Activated B cell treated with CpG ODN at 0.5 μM for 24 hours (primary cell): ENCODE measurements around the gene AHCYL2. TPM values are rescaled to one million over a fixed set of nuclear protein-coding genes. Genes with fewer than 3 reads are reported as not detected.
"Not testable (repeated sequence)": the region's sequence is repeated elsewhere in the genome, so short reads cannot be mapped to it uniquely, and the experiment has no call there.

Source experiments
- ATAC-seq: fragments of 200-7000 bp; cut with Tn5 transposase; one replicate; pipeline ENCODE4 v1.10.0; 2021; ENCODE audit warnings: low read depth, mild to moderate bottlenecking, moderate library complexity
- CTCF ChIA-PET: fragments of 350-600 bp; sonication (Branson Sonifier 250); formaldehyde crosslinking; loops from one replicate; lab custom pipeline; 2021; ENCODE audit warnings: antibody characterized with exemption; lab: Charles Lee
- POLR2A ChIA-PET: fragments of 350-600 bp; sonication (Branson Sonifier 250); formaldehyde crosslinking; loops from one replicate; lab custom pipeline; 2021; ENCODE audit warnings: antibody characterized with exemption; lab: Charles Lee
- DNase-seq: peaks from one replicate; pipeline ENCODE4 v3.0.0; 2022
- H3K27ac Mint-ChIP-seq: one replicate; pipeline ENCODE4 v1.8.0; 2020; ENCODE audit warnings: mixed read lengths
- H3K27me3 Mint-ChIP-seq: one replicate; pipeline ENCODE4 v1.8.0; 2021; ENCODE audit warnings: mixed read lengths
- H3K36me3 Mint-ChIP-seq: one replicate; pipeline ENCODE4 v1.8.0; 2021; ENCODE audit warnings: low read depth, mixed read lengths
- H3K4me1 Mint-ChIP-seq: one replicate; pipeline ENCODE4 v1.8.0; 2021; ENCODE audit warnings: mixed read lengths
- H3K4me3 Mint-ChIP-seq: one replicate; pipeline ENCODE4 v1.8.0; 2020; ENCODE audit warnings: mild to moderate bottlenecking, mixed read lengths
- H3K9me3 Mint-ChIP-seq: one replicate; pipeline ENCODE4 v1.8.0; 2020; ENCODE audit warnings: mixed read lengths
- CTCF ChIP-seq: fragments of 200-600 bp; IDR thresholded peaks from one replicate; pipeline ENCODE4 v1.8.0; 2022; ENCODE audit warnings: antibody characterized with exemption, mild to moderate bottlenecking
- intact Hi-C: fragments of 100-400 bp; cut with micrococcal nuclease; formaldehyde crosslinking; loops from one replicate; pipeline ENCODE4 v1.15.1; 2024
- total RNA-seq: library from RNA; stranded (reverse); gene quantifications from 2 replicates; pipeline ENCODE4 v1.2.3, GENCODE V29; 2022

AHCYL2 gene
- total RNA-seq, 1 donor from 2014 or later, result 11.6 TPM

GRCh38 chr7:129351320-129351719 is 126.5 kb downstream of the AHCYL2 start:
- Mint-ChIP-seq H3K4me1 (no peaks in the 10 kb centered on the region), H3K9me3 (no peaks in the 10 kb centered on the region), H3K36me3 (no peaks in the 10 kb centered on the region), H3K27ac (no peak overlapping the region), H3K27me3 (no peaks in the 10 kb centered on the region), H3K4me3 (no peak overlapping the region)
- ChIA-PET CTCF (no interaction called here), POLR2A (no interaction called here)
- DNase-seq (no peak), ATAC-seq (no peak)
- no peak for TF ChIP-seq CTCF
- intact Hi-C loops, result no loop called here

- POLR2A ChIA-PET, H3K4me1 Mint-ChIP-seq, DNase-seq, H3K9me3 Mint-ChIP-seq, H3K27ac Mint-ChIP-seq, intact Hi-C loops, H3K4me3 Mint-ChIP-seq, CTCF ChIA-PET, H3K27me3 Mint-ChIP-seq, H3K36me3 Mint-ChIP-seq, ATAC-seq: not testable (repeated sequence)
These were observed 128.3 kb downstream of the AHCYL2 start for GRCh38 chr7:129353104-129353503.

GRCh38 chr7:129354428-129355157 is 129.8 kb downstream of the AHCYL2 start:
- POLR2A ChIA-PET, result no interaction called here
- CTCF ChIA-PET, result interaction anchor here (1.1 kb wide), 1 partner anchor 21 kb away, joined by 3 read pairs; no protein-coding TSS in a partner anchor
- DNase-seq, result no peak
- Mint-ChIP-seq H3K4me1 (no peaks in the 10 kb centered on the region), H3K27me3 (no peaks in the 10 kb centered on the region), H3K9me3 (no peaks in the 10 kb centered on the region), H3K27ac (no peak overlapping the region), H3K36me3 (no peaks in the 10 kb centered on the region), H3K4me3 (no peak overlapping the region)
- no peak for TF ChIP-seq CTCF
- intact Hi-C loops, result no loop called here
- ATAC-seq, result no peak

GRCh38 chr7:129356176-129356575 is 131.3 kb downstream of the AHCYL2 start:
- CTCF ChIA-PET, result no interaction called here
- intact Hi-C loops, result no loop called here
- no peak overlapping the region for H3K4me3 Mint-ChIP-seq
- TF ChIP-seq CTCF, result no peak
- POLR2A ChIA-PET, result no interaction called here
- DNase-seq, result no peak
- no peaks in the 10 kb centered on the region for H3K36me3 Mint-ChIP-seq
- no peak for ATAC-seq
- H3K4me1 Mint-ChIP-seq, result no peaks in the 10 kb centered on the region
- no peaks in the 10 kb centered on the region for H3K27me3 Mint-ChIP-seq
- no peak overlapping the region for H3K27ac Mint-ChIP-seq
- H3K9me3 Mint-ChIP-seq, result no peaks in the 10 kb centered on the region

GRCh38 chr7:129359176-129359575 is 134.3 kb downstream of the AHCYL2 start:
- ChIA-PET POLR2A (no interaction called here), CTCF (interaction anchor here (1.7 kb wide), 1 partner anchor 9 kb away, joined by 8 read pairs; no protein-coding TSS in a partner anchor)
- no peaks in the 10 kb centered on the region for H3K36me3 Mint-ChIP-seq
- no peaks in the 10 kb centered on the region for H3K4me1 Mint-ChIP-seq
- H3K4me3 Mint-ChIP-seq, result no peak overlapping the region
- intact Hi-C loops, result no loop called here
- H3K9me3 Mint-ChIP-seq, result no peaks in the 10 kb centered on the region
- DNase-seq, result no peak
- no peak overlapping the region for H3K27ac Mint-ChIP-seq
- H3K27me3 Mint-ChIP-seq, result no peaks in the 10 kb centered on the region
- TF ChIP-seq CTCF, result no peak
- no peak for ATAC-seq
